ENCODE measurements around the gene GSDME.

GRCh38 chr7:24718977-24719491, 38.2 kb downstream of the GSDME start:
- TF ChIP-seq CTCF (IDR thresholded peaks at IDR 0.05) (no peak), MAFK (IDR thresholded peaks at IDR 0.05; ENCODE audit: partially characterized antibody) (no peak), RFX5 (IDR thresholded peaks at IDR 0.05) (no peak), POLR2A (IDR thresholded peaks at IDR 0.05; ENCODE audit: low read length) (no peak), NR3C1 (IDR thresholded peaks at IDR 0.05) (no peak), EP300 (IDR thresholded peaks at IDR 0.05) (no peak), FOSB (CRISPR knock-in tag; IDR thresholded peaks at IDR 0.05) (no peak), RARB (CRISPR knock-in tag; IDR thresholded peaks at IDR 0.05) (no peak), ESRRA (IDR thresholded peaks at IDR 0.05; ENCODE audit: borderline replicate concordance, low read length) (no peak), HMGXB4 (CRISPR knock-in tag; IDR thresholded peaks at IDR 0.05; ENCODE audit: borderline replicate concordance) (no peak), POLR2AphosphoS2 (conservative IDR thresholded peaks at IDR 0.05; ENCODE audit: low read length) (no peak), CBX8 (IDR thresholded peaks at IDR 0.05) (no peak)
- TF ChIP-seq, protein P1, sequence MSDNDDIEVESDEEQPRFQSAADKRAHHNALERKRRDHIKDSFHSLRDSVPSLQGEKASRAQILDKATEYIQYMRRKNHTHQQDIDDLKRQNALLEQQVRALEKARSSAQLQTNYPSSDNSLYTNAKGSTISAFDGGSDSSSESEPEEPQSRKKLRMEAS (IDR thresholded peaks at IDR 0.05), result no peak
